ENCODE measurements around the gene SFSWAP. TPM values are rescaled to one million over a fixed set of nuclear protein-coding genes. Genes with fewer than 3 reads are reported as not detected.

The SFSWAP gene
- total RNA-seq, 4 donors from 2014 or later, result 49.8 to 88.8 (median 71.3) TPM

DNA sequence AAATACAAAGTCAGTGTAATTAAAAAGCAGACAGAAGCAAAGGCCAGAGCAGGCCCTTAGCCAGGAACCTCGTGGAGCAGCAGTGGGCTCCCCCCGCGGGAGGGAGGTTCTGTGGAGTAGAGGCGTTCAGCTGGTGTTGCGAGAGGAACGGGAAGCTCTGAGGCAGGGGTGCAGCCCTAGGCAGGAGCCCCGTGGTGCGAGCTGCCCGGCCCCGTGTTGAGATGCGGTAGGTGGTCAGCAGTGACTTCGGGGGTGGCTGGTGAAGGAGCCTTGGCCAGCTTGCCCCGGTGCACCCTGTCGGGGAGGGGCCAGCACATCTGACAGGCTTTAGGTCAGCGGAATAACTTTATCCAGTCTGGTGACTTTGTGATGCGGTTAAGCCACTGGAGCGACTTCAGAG, 46.2 kb downstream of the SFSWAP start:
- no peaks in the 10 kb centered on the region for H3K27me3 ChIP-seq
- no peaks in the 10 kb centered on the region for H3K4me1 ChIP-seq
- no peak for DNase-seq (ENCODE audit: low spot score in 2 of 2)
- peaks cover 0 to 95% (median 27%) of the 10 kb centered on the region in 3 donors for H3K36me3 ChIP-seq
- 91 to 93% methylated on average over 17 of the region's 17 CpGs for WGBS, 2 donors
- no peaks in the 10 kb centered on the region for H3K9me3 ChIP-seq
- no peak overlapping the region for H3K4me3 ChIP-seq
- TF ChIP-seq, protein P1, sequence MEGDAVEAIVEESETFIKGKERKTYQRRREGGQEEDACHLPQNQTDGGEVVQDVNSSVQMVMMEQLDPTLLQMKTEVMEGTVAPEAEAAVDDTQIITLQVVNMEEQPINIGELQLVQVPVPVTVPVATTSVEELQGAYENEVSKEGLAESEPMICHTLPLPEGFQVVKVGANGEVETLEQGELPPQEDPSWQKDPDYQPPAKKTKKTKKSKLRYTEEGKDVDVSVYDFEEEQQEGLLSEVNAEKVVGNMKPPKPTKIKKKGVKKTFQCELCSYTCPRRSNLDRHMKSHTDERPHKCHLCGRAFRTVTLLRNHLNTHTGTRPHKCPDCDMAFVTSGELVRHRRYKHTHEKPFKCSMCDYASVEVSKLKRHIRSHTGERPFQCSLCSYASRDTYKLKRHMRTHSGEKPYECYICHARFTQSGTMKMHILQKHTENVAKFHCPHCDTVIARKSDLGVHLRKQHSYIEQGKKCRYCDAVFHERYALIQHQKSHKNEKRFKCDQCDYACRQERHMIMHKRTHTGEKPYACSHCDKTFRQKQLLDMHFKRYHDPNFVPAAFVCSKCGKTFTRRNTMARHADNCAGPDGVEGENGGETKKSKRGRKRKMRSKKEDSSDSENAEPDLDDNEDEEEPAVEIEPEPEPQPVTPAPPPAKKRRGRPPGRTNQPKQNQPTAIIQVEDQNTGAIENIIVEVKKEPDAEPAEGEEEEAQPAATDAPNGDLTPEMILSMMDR (IDR thresholded peaks at IDR 0.05), result no peak
- TF ChIP-seq EP300 (IDR thresholded peaks at IDR 0.05), result no peak
- TF ChIP-seq POLR2A (IDR thresholded peaks at IDR 0.05), result no peak
- H3K27ac ChIP-seq, result no peak overlapping the region

DNA sequence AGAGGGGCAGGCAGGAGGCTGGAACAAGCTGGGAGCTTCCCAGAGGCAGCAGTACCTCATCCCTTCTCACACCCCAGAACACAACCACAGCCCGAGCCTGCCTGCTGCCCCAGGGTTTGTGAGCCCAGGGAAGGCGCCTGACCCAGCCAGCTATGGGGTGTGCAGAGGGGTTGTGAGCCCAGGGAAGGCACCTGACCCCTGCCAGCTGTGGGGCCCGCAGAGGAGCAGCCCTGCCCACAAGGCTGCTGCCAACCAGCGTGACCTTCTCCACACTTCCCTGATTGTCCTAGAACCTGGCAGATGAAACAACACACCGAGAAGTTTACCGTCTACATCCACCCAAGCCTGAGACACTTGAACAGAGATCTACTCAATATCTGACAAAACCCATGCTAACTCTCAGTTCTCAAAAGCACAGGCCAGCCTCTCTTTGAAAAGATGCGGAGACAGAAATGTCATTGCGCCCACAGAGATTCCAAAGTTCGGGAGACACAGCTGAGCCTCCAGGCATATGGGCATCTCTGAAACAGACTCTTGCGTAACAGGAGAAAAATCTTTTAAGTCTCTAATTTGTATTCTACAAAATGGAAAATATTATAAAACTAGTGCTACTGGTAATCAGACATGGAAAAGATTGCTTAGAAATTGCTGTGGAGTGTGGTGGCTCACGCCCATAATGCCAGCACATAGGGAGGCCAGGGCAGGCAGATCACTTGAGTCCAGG, 47.3 kb downstream of the SFSWAP start:
- Histone ChIP-seq H3K9me3 (no peaks in the 10 kb centered on the region), H3K27ac (peak overlapping the region in 1 of 4 donors; percentile 12), H3K27me3 (no peaks in the 10 kb centered on the region), H3K4me1 (no peaks in the 10 kb centered on the region), H3K36me3 (peaks cover 0 to 95% (median 27%) of the 10 kb centered on the region in 3 donors), H3K4me3 (no peak overlapping the region)
- no peak for TF ChIP-seq EP300 (IDR thresholded peaks at IDR 0.05)
- TF ChIP-seq, protein P1 (IDR thresholded peaks at IDR 0.05), result no peak
- TF ChIP-seq POLR2A (IDR thresholded peaks at IDR 0.05), result no peak
- DNase-seq (ENCODE audit: low spot score in 2 of 2), result no peak
- 77 to 84% methylated on average over 8 to 10 of the region's 11 CpGs for WGBS, 2 donors

DNA sequence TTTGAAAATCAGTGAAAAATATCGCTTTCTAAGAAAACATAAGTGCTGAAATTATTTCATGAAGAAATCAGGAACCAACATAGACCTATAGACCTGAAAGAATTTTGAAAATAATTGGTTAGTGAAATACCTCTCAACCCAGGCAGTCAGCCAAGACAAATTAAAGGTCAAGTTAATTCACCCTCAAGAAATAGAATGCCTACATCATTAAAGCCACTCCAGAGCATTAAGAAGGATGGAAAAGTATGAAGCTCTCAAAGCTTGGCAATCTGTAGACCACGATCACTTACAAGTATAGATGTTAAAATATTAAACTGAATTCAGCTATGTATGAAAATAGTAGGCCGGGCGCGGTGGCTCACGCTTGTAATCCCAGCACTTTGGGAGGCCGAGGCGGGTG, 48.3 kb downstream of the SFSWAP start:
- H3K4me1 ChIP-seq, result no peaks in the 10 kb centered on the region
- no peaks in the 10 kb centered on the region for H3K9me3 ChIP-seq
- H3K27me3 ChIP-seq, result no peaks in the 10 kb centered on the region
- H3K27ac ChIP-seq, result no peak overlapping the region
- DNase-seq (ENCODE audit: low spot score in 2 of 2), result no peak
- 95 to 96% methylated on average over 8 of the region's 8 CpGs for WGBS, 2 donors
- TF ChIP-seq EP300 (IDR thresholded peaks at IDR 0.05) (no peak), POLR2A (IDR thresholded peaks at IDR 0.05) (no peak)
- TF ChIP-seq, protein P1 (IDR thresholded peaks at IDR 0.05), result no peak
- H3K4me3 ChIP-seq, result no peak overlapping the region
- H3K36me3 ChIP-seq, result peaks cover 0 to 95% (median 27%) of the 10 kb centered on the region in 3 donors

DNA sequence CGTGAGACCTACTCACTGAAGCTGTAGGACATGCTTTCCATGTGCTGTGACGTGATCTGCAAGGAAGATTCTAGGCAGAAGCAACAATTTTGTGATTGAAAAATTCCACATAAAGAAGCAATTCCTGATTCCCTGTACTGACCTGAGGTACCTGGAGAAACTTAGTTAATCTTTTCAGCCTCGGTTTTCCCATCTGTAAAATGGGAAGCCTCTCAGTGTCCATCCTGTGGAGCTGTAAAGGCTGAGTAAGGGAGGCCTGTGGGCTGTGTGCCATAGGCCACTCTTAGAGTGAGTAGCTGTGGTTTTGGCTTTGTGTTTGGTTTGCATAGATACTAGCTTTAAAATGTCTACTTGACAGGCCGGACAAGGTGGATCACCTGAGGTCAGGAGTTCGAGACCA, 50.7 kb downstream of the SFSWAP start:
- H3K4me3 ChIP-seq, result no peak overlapping the region
- no peaks in the 10 kb centered on the region for H3K9me3 ChIP-seq
- TF ChIP-seq POLR2A (IDR thresholded peaks at IDR 0.05) (no peak), EP300 (IDR thresholded peaks at IDR 0.05) (no peak)
- TF ChIP-seq, protein P1 (IDR thresholded peaks at IDR 0.05), result no peak
- no peaks in the 10 kb centered on the region for H3K4me1 ChIP-seq
- H3K27me3 ChIP-seq, result no peaks in the 10 kb centered on the region
- H3K36me3 ChIP-seq, result peaks cover 0 to 95% (median 32%) of the 10 kb centered on the region in 3 donors
- H3K27ac ChIP-seq, result no peak overlapping the region
- 94 to 97% methylated on average over 5 of the region's 5 CpGs for WGBS, 2 donors
- no peak for DNase-seq (ENCODE audit: low spot score in 2 of 2)

DNA sequence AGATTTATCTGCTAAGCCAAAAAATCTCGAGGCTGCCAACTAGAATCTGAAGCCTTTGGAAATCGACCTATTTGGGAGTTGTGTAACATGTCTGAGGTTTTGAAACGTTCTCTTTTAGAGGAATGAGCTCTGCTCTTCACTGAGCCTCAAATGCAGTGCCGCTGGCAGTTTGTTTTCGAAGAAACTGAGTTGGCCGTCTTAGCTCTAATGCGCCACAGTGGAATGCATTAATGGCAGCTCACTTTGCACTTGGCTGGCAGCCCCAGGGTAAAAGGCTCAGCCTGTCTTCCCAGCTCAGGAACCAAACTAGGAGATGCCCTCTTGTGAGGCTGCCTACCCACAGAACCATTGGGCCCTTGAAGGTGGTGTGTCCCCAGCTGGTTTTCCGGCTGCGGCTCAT, 53.8 kb downstream of the SFSWAP start:
- peaks cover 0 to 98% (median 19%) of the 10 kb centered on the region in 3 donors for H3K36me3 ChIP-seq
- DNase-seq (ENCODE audit: low spot score in 2 of 2), result no peak
- WGBS, 2 donors, result 86 to 93% methylated on average over 9 of the region's 9 CpGs
- no peaks in the 10 kb centered on the region for H3K27me3 ChIP-seq
- H3K27ac ChIP-seq, result no peak overlapping the region
- H3K4me1 ChIP-seq, result no peaks in the 10 kb centered on the region
- TF ChIP-seq, protein P1 (IDR thresholded peaks at IDR 0.05), result no peak
- no peak for TF ChIP-seq EP300 (IDR thresholded peaks at IDR 0.05)
- no peak for TF ChIP-seq POLR2A (IDR thresholded peaks at IDR 0.05)
- H3K9me3 ChIP-seq, result no peaks in the 10 kb centered on the region
- no peak overlapping the region for H3K4me3 ChIP-seq

Data from tibial nerve (tissue), 4 donors.